Measurements from ENCODE around the gene RHBDL1. TPM values are rescaled to one million over a fixed set of nuclear protein-coding genes. Genes with fewer than 3 reads are reported as not detected.

RHBDL1 gene
- polyA plus RNA-seq (ENCODE audit: insufficient read length), result 1.8 TPM

DNA sequence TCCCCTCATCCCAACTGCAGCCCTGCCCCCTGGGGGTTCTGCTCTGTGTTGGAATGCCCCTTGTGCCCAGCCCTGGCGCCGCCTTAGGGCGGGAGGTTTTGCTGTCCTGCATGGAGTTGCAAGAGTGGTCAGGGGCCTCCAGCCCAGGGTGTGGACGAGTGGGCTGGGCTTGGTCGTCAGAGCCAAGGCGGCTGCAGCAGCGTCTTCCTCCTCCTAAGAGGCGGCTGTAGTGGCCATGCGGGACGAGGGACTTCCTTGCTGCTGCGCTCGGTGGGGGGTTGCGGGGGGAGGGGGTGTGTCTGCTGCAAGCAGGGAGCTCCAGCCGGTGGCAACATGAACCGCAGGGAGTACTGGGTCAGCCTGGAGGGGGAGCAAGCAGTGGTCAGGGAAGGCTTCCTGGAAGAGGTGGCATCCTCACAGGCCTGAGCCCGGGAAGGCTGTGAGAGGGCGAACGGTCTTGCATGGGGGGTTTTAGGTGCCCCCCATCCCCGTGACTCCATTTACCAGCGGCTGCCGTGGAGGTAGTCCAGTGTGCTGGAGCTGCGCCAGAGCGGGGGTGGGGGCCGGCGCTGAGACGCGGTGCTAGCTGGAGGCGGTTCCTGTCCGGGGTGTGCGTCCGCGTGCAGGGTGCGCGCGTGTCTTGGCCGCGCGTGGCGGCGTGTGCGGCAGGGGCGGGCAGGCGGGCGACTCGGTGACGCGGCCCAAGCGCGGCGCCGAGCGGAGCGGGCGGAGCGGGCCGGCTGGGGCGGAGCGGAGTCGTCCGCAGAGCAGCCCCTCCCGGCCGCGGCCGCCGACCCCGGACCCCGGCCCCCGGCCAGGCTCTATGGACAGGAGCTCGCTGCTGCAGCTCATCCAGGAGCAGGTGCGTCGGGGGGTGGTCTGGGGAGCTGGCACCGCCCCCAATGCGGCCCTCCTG, at the start of gene RHBDL1:
Gene RHBDL1, plus strand, starts transcription at position 704 of the 916 bp plus-strand sequence. Its CDS starts 120 bp downstream, at position 824.
- no peak for DNase-seq

DNA sequence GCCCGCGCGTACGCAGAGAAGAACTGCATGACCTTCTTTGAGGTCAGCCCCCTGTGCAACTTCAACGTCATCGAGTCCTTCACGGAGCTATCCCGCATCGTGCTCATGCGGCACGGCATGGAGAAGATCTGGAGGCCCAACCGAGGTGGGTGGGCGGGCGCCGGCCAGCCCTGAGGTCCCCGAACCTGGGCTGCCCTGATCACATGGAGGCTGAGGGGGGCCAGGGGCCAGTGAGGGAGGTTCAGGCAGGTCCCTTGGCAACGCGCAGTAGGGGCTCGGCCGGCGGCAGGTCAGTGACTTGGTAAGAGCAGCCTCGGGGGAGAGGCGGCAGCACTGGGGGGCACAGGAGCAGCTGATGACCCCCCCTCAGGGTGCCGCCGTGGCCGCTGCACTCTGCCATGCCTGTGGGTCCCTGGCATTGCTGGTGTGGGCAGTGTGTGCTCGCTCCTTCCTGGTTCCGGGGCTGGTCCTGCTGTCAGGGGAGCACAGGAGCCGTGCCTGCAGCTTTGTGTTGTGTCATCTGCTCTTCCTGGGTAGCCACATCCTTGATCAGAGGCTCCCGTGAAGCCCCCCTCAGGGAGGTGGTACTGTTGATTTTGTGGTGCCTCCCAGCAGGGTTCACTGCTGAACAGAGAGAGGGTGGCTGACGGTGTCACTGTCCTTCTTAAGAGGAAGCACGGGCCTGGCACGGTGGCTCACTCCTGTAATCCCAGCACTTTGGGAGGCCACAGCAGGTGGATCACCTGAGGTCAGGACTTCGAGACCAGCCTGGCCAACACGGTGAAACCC, 49.3 kb upstream of the RHBDL1 start:
- DNase-seq, result no peak

DNA sequence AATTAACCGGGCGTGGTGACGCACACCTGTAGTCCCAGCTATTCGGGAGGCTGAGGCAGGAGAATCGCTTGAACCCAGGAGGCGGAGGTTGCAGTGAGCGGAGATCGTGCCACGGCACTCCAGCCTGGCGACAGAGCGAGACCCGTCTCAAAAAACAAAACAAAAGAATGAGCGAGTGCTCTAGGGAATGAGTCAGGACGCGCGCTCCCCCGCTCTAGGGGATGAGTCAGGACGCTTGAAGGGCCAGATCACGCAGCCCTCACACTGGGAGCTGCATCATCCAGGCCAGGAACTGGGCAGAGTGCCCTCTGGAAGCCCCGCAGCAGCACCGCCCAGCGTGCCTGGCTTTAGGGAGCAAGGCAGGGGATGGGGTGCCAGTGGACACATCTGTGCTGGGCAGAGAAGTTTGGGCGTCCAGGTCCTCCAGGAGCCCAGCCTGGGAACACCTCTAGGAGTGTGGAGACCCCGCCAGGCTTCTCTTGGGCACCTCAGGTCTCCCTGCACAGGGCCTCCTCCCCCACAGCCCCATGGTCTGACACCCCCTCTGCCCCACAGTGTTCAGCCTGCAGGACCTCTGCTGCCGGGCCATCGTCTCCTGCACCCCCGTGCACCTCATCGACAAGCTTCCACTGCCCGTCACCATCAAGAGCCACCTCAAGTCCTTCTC, 48.6 kb upstream of the RHBDL1 start:
- no peak for DNase-seq

DNA sequence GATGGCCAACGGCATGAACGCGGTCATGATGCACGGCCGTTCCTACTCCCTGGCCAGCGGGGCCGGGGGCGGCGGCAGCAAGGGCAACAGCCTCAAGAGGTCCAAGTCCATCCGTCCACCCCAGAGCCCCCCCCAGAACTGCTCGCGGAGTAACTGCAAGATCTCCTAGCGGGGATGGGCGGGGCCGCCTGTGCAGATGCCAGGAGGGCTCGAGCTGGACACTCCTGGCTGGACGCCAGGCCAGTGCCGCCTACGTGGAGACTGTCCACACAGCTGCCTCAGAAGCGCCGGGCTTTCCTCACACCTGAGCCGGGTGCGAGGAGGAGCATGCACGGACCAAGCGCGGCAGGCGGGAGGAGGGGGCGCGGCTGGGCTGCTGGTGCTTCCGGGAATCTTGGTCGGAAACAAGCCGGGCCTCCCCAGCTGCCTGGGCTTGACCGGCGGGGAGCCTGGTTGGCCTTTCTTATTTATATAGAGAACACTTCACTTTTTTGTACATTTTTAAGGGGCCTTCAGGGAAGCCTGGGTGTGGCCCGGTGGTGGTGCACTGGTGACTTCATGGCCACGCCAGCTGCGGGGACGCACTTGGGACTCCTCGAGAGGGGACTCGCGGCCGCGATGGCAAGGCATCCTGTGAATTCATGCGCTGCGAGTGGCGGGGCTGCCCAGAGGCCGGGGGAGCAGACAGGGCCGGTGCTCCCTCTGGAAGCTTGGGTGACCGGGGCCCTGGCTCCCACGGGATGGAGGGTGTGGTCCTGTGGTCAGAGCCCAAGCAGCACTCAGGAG, 47.8 kb upstream of the RHBDL1 start:
- DNase-seq, result no peak

DNA sequence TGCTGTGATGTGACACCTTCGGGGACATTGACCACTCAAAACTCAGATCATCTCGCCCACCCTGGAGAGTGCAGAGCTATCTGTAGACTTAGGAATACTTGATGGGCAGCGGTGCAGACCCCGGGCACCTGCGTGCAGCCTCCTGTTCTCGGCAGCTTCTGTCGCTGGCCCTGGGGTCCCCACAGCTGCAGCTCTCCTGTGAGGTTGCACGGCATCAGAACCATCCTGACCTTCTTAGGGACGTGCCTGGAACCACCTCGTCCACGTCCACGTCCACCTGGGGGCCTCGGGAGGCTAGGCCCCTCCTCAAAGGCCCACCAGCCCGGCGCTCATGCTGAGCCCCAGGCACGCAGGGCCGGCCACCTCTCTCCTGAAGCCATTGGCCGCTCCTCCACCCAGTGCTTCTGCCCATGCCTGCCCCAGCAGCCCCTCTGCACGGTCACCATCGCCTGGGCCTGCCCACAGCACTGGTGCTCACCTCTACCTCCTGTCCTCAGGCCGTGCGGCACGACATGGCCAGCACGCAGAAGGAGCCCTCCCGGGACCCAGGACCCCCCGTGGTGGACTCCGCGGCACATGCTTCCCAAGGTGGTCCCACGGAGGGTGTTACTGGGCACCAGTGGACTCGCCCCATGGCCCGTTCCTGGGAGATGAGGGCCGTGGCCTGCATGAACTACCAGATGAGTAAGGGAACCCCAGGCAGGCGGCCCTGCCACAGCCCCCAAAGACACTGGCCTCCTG, 47.0 kb upstream of the RHBDL1 start:
- DNase-seq, result no peak

DNA sequence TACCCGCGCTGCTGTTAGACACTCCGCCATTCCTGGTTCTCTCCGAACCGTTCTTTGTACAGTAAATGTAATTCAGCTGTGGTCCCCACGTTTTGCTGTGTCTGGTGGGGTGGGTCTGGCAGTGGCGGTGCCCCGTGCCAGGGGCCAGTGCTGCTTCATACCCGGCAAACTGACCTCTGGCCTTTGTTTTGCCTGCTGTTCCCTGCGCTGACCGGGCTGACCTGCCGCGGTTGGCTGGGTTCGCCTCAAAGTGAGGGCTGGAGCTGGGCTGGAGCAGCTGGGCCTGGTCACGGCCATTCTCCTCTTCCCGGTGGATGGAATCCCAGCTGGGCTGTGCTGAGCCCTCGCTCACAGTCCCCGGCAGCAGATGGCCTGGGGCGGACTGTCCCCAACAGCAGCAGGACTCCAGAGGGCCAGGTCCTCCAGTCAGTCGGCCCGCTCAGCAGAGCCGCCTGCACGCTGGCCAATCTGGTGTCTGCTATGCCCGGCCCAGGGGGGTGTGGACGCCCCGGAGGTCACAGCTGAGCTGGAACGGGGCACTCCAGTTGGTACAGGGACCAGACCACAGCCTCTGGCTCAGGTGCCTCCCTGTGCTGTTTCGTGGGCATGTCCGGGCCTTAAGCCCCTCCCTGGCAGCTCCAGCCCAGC, 46.2 kb upstream of the RHBDL1 start:
- DNase-seq, result no peak

DNA sequence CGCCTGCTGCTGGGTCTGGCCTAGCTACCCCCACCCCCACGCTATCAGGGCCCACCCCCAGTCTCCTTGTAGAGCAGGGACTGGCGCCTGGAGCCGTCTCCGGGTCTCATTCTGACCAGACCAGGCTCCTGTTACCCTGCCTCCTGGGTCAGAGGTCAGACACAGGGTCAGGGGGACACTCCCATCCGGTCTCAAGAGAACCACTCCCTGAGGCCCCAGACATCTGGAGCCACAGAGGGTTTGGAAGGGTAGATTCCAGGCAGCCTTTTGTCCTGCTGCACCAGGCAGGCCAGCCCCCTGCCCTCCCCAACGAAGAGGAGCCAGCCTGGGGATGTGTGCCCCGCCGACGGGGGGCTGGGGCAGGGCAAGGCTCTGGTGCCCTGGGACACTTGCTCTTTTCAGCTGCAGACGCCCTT, 45.6 kb upstream of the RHBDL1 start:
- DNase-seq, result no peak

DNA sequence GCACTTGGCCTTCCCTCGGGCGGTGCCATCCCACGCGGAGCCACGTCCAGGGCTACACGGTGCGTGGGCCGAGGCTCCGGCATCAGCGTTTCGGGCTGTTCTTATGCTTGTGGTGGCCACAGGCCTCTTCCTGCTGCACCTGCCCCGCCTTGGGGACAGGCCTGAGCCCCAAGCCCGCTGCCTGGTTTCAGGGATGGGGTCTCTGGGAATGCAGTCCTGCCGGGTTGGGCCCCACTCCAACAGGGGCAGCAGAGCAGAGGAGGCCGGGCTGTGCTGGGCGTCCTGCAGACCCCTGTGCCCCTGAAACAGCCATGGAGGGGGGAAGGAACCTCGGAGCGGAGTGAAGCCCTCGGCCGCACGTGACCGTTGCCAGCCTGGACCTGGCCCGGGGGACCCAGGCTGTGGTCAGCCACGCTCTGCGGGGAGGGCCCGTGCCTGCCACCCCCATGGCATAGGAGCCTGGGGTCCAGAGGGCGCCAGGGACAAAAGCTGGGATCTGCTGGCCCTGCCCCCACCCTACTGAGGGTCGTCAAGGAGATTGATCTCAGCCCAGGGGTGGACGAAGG, 45.1 kb upstream of the RHBDL1 start:
- DNase-seq, result no peak

DNA sequence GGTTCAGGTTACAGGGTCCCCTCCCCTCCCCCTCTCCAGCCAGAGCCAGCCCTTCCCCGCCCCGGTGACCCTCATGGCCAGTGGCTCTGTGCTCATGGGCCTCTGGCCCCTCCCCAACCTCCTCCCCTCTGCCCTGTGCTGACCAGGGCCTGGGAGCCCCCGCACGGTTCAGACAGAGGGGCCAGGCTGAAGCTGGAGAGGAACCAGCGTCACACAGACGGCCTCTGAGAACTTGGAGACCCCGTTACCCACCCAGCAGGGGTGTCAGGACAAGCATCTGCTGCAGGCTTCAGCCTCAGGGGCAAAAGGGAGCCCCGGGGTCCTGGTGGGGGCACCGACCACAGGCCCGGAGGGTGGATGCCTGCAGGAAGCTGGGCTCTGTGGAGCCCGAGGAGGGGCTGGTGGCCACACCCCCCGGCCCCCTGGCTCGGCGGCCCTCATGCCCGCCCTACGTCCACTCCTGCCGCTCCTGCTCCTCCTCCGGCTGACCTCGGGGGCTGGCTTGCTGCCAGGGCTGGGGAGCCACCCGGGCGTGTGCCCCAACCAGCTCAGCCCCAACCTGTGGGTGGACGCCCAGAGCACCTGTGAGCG, 44.6 kb upstream of the RHBDL1 start, which contains the start of gene WFIKKN1:
Gene WFIKKN1, plus strand, starts transcription at position 171 of the 591 bp plus-strand sequence. Its CDS starts 269 bp downstream, at position 440.
- no peak for DNase-seq

DNA sequence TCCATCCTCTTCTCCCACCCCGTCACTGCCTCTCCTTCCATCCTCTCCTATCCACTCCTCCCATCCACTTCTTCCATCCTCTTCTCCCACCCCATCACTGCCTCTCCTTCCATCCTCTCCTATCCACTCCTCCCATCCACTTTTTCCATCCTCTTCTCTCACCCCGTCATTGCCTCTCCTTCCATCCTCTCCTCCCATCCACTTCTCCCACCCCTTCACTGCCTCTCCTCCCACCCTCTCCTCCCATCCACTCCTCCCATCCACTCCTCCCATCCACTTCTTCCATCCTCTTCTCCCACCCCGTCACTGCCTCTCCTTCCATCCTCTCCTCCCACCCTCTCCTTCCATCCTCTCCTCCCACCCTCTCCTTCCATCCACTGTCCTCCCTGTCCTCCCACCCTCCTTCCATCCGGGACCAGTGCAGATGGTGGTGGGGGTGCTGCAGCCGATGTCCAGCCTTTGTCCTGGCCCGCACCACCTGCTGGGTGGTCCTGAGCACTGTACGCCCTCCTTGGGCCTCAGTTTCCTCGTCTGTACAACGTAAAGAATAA, 43.6 kb upstream of the RHBDL1 start:
- DNase-seq, result no peak

DNA sequence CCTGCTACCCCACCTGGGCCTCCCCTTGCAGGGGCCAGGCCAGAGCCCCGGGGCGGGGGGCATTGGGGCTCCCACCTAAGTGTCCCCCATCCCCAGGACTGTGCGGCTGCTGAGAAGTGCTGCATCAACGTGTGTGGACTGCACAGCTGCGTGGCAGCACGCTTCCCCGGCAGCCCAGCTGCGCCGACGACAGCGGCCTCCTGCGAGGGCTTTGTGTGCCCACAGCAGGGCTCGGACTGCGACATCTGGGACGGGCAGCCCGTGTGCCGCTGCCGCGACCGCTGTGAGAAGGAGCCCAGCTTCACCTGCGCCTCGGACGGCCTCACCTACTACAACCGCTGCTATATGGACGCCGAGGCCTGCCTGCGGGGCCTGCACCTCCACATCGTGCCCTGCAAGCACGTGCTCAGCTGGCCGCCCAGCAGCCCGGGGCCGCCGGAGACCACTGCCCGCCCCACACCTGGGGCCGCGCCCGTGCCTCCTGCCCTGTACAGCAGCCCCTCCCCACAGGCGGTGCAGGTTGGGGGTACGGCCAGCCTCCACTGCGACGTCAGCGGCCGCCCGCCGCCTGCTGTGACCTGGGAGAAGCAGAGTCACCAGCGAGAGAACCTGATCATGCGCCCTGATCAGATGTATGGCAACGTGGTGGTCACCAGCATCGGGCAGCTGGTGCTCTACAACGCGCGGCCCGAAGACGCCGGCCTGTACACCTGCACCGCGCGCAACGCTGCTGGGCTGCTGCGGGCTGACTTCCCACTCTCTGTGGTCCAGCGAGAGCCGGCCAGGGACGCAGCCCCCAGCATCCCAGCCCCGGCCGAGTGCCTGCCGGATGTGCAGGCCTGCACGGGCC, 42.8 kb upstream of the RHBDL1 start:
- DNase-seq, result no peak

DNA sequence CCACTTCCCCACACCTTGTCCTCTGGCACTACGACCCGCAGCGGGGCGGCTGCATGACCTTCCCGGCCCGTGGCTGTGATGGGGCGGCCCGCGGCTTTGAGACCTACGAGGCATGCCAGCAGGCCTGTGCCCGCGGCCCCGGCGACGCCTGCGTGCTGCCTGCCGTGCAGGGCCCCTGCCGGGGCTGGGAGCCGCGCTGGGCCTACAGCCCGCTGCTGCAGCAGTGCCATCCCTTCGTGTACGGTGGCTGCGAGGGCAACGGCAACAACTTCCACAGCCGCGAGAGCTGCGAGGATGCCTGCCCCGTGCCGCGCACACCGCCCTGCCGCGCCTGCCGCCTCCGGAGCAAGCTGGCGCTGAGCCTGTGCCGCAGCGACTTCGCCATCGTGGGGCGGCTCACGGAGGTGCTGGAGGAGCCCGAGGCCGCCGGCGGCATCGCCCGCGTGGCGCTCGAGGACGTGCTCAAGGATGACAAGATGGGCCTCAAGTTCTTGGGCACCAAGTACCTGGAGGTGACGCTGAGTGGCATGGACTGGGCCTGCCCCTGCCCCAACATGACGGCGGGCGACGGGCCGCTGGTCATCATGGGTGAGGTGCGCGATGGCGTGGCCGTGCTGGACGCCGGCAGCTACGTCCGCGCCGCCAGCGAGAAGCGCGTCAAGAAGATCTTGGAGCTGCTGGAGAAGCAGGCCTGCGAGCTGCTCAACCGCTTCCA, 42.0 kb upstream of the RHBDL1 start:
- DNase-seq, result no peak

DNA sequence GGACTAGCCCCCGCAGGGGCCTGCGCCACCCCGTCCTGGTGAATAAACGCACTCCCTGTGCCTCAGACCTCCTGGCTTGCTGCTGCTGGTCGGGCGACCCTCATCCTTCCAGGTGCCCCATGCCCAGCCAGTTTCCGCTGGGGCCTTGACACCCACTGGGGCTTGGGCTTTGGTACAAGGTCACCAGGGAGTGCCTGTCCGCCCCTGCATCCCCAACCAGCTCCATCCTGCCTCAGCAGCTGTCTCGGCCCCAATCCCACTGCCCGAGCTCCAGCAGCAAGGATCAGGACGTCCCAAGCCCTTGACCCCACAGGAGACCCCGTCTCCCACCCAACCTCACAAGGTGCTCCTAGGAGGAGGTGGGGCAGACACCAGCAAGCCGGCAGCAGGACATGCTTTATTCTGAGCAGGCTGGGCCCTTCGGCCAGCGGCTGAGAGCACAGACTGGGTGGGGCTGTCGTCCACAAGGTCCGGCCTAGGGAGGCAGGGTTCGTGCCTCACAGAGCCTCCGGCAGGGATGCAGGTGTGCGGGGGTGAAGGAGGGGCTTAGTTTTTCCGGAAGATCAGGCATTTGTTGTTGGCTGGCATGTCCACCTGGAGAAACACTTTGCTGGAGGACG, 41.3 kb upstream of the RHBDL1 start:
- no peak for DNase-seq

DNA sequence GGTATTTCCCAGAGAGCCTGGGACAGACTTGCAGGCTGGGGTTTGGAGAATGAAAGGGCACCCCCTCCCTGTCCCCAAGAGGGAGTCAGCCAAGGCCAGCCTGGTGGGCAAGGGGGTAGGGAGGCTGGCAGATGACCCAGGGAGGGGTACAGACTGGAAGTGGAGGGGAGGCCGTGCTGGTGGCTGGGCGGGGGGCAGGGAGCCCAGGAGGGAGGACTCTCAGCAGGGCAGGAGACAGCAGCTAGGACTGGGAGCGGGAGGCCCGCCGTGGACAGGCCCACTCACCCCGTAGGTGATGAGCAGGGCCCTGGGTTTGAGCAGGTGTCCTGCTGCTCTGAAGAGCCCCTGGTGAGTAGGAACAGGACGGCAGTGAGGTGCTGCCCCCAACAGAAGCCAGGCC, 40.5 kb upstream of the RHBDL1 start:
- DNase-seq, result no peak

DNA sequence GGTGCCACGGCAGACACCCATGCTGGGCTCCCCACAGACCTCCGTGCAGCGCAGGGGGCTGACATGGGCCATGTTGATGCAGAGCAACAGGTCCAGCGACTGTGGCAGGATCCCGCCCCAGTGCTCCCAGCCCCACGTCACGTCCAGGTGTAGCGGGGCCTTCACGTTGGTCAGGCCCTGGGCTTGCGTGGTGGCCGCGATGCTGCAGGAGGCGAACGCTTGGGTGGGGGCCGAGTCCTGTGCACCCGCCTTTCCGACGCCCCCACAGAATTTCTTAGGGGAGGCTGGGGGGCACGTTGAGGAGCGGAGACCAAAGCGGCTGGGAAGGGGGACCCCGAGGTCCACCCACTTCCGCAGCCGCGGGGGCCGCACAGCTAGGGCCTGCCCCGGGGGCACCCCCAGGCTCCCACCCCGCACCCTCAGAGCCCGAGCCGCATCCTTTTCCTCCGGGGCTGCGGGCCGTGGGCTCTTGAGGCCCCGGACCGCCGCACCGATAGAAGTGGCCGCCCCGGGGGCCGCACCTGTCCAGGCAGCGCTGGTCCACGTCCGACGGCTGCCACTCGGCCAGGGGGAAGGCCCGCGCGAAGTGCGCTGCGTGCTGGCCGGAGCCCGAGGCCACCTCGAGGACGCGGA, 39.8 kb upstream of the RHBDL1 start:
- DNase-seq, result no peak

DNA sequence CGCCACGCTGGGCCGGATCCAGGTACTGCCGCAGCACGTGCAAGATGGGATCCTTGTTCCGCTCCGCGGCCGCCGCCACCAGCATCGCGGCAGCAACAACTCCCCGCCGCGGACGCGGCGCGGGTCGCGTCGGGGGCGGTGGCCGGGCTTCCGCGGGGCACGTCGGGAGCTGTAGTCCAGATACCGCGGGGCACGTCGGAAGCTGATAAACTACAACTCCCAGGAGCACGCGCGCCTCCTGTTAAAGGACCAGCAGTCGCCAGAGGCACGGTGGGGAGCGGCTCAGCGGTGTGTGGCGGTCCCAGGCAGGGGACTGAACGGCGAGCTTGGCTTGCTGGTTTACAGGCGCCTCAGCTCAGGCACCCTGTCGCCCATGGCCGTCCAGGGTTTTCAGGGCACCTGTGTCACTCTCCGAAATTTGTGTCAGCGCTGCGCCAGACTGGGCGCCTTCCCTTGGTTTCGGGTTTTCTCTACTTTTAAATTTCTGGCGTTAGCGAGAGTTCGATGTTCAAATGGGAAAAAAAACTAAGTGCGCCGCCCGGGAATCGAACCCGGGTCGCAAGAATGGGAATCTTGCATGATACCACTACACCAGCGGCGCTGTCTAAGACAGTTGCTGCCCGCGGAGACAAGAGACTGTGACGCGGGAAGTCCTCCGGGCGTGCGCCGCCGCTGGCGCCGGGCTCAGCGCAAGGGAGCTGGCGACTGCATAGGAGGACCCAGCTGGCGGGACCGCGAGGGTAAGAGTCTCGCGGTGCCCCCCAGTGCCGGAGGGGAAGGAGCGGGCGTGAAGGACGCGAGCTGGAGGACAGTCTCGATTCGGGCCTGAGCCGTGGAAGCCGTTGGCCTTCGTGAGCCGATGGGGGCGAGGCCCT, 39.0 kb upstream of the RHBDL1 start, which contains the start of gene METTL26:
Gene METTL26, minus strand, starts transcription at position 100 of the 875 bp plus-strand sequence. Its CDS starts 15 bp downstream, at position 85.
- peak; percentile 95 for DNase-seq

Data from hindlimb muscle (tissue), 1 donor.